SH-SY5Y (cell line): Measurements from ENCODE around the gene NUP214.

Source experiments
- GATA2 ChIP-seq: IDR thresholded peaks from 2 replicates; pipeline ENCODE4 v1.6.1; 2011; ENCODE audit warnings: mild to moderate bottlenecking, low read depth, low read length
- GATA3 ChIP-seq: IDR thresholded peaks from 2 replicates; pipeline ENCODE4 v1.6.1; 2011; ENCODE audit warnings: low read depth, mild to moderate bottlenecking, low read length, moderate library complexity

Gene NUP214

GRCh38 chr9:131255676-131256197 lies 130.4 kb downstream of the NUP214 start:
- no peak for TF ChIP-seq GATA3
- TF ChIP-seq GATA2 = no peak

GRCh38 chr9:131257266-131258025 lies 132.1 kb downstream of the NUP214 start:
- TF ChIP-seq GATA3 (no peak), GATA2 (no peak)

GRCh38 chr9:131258186-131258585 lies 132.8 kb downstream of the NUP214 start:
- TF ChIP-seq GATA2 (no peak), GATA3 (no peak)

- TF ChIP-seq GATA2 (no peak), GATA3 (no peak)
These were observed 133.5 kb downstream of the NUP214 start for GRCh38 chr9:131258698-131259431.

GRCh38 chr9:131259432-131259898 lies 134.1 kb downstream of the NUP214 start:
- TF ChIP-seq GATA2 = no peak
- no peak for TF ChIP-seq GATA3

GRCh38 chr9:131259916-131260597 lies 134.7 kb downstream of the NUP214 start:
- no peak for TF ChIP-seq GATA2
- no peak for TF ChIP-seq GATA3

GRCh38 chr9:131260751-131261452 lies 135.5 kb downstream of the NUP214 start:
- no peak for TF ChIP-seq GATA3
- TF ChIP-seq GATA2 = no peak

- no peak for TF ChIP-seq GATA2
- TF ChIP-seq GATA3 = no peak
These were observed 137.1 kb downstream of the NUP214 start for GRCh38 chr9:131262327-131263032.

- TF ChIP-seq GATA2 (no peak), GATA3 (no peak)
These were observed 138.3 kb downstream of the NUP214 start for GRCh38 chr9:131263701-131264100.

- no peak for TF ChIP-seq GATA2
- no peak for TF ChIP-seq GATA3
These were observed 138.8 kb downstream of the NUP214 start for GRCh38 chr9:131264231-131264630.

GRCh38 chr9:131266266-131267229 lies 141.2 kb downstream of the NUP214 start:
- TF ChIP-seq GATA3 (no peak), GATA2 (no peak)
